ENCODE data around the gene METTL25.

Gene METTL25

GRCh38 chr12:82415402-82415801 lies 57.1 kb downstream of the METTL25 start:
- TF ChIP-seq, protein P1, sequence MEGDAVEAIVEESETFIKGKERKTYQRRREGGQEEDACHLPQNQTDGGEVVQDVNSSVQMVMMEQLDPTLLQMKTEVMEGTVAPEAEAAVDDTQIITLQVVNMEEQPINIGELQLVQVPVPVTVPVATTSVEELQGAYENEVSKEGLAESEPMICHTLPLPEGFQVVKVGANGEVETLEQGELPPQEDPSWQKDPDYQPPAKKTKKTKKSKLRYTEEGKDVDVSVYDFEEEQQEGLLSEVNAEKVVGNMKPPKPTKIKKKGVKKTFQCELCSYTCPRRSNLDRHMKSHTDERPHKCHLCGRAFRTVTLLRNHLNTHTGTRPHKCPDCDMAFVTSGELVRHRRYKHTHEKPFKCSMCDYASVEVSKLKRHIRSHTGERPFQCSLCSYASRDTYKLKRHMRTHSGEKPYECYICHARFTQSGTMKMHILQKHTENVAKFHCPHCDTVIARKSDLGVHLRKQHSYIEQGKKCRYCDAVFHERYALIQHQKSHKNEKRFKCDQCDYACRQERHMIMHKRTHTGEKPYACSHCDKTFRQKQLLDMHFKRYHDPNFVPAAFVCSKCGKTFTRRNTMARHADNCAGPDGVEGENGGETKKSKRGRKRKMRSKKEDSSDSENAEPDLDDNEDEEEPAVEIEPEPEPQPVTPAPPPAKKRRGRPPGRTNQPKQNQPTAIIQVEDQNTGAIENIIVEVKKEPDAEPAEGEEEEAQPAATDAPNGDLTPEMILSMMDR (IDR thresholded peaks at IDR 0.05; ENCODE audit: insufficient read depth, missing control alignments): no peak
- DNase-seq (ENCODE audit: insufficient read length, low spot score) (no peak), FAIRE-seq (no peak)

DNA sequence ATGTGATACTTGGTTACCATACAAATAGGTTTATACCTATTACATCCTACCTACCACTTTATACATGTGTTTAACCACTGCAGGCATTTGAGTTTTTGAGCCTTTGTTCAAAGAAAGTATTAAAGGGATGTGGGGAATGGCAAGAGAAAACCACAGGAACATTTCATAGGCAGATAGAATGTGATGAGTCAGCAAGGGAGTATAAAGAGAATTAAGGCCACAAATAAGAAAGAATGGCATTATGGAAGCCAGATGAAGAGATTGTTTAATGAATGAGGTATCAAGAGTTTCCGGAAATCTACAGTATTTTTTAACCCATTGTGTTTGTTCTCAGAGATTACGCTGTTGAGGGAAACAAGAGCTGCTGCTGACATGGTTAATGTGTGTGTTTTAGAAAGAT lies 66.9 kb downstream of the METTL25 start:
- FAIRE-seq (no peak), DNase-seq (ENCODE audit: insufficient read length, low spot score) (no peak)
- TF ChIP-seq, protein P1 (IDR thresholded peaks at IDR 0.05; ENCODE audit: insufficient read depth, missing control alignments): no peak

DNA sequence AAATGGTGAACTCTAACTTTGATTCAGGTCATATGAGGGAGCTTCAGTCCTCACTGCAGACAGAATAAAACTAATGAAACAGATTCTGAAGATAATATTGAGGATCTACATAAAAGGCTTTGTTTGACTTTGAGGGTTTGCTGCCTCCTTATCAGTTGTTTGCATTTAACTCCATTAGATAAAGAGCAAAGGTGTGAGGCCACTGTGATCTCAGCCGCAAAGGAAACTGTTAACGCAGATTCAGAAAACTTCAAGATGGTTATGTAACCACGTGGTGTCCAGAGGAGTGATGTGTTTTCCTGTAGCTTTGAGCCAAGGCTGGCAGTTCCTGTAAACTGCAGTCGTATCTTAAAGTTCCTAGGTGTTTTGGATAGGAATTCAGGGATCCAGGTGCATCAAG lies 67.8 kb downstream of the METTL25 start:
- DNase-seq (ENCODE audit: insufficient read length, low spot score): no peak
- TF ChIP-seq, protein P1 (IDR thresholded peaks at IDR 0.05; ENCODE audit: insufficient read depth, missing control alignments): no peak
- no peak for FAIRE-seq

GRCh38 chr12:82426586-82426985 lies 68.3 kb downstream of the METTL25 start:
- no peak for DNase-seq (ENCODE audit: insufficient read length, low spot score)
- no peak for FAIRE-seq
- TF ChIP-seq, protein P1 (IDR thresholded peaks at IDR 0.05; ENCODE audit: insufficient read depth, missing control alignments): no peak

GRCh38 chr12:82430541-82431145 lies 72.3 kb downstream of the METTL25 start:
- FAIRE-seq: peak; percentile 53
- TF ChIP-seq, protein P1 (IDR thresholded peaks at IDR 0.05; ENCODE audit: insufficient read depth, missing control alignments): no peak
- DNase-seq (ENCODE audit: insufficient read length, low spot score): no peak

GRCh38 chr12:82434392-82434911 lies 76.1 kb downstream of the METTL25 start:
- TF ChIP-seq, protein P1 (IDR thresholded peaks at IDR 0.05; ENCODE audit: insufficient read depth, missing control alignments): no peak
- DNase-seq (ENCODE audit: insufficient read length, low spot score) (no peak), FAIRE-seq (no peak)

- no peak for FAIRE-seq
- TF ChIP-seq, protein P1 (IDR thresholded peaks at IDR 0.05; ENCODE audit: insufficient read depth, missing control alignments): no peak
- no peak for DNase-seq (ENCODE audit: insufficient read length, low spot score)
Observed at GRCh38 chr12:82436354-82436753, 78.0 kb downstream of the METTL25 start.

All from D721Med (cell line).